Measurements from ENCODE around the gene CTSE.
"Not testable (repeated sequence)": the region's sequence is repeated elsewhere in the genome, so short reads cannot be mapped to it uniquely, and the experiment has no call there.

CTSE gene

GRCh38 chr1:206013026-206013795, 10.5 kb downstream of the CTSE start:
- DNase-seq = no peak

GRCh38 chr1:206012086-206012859, 11.4 kb downstream of the CTSE start:
- DNase-seq = no peak

GRCh38 chr1:206011057-206011456, 12.6 kb downstream of the CTSE start:
- no peak for DNase-seq

- no peak for DNase-seq
Measured at GRCh38 chr1:206010060-206010459, 13.6 kb downstream of the CTSE start.

- no peak for DNase-seq
Measured at GRCh38 chr1:206006946-206007345, 16.7 kb downstream of the CTSE start.

GRCh38 chr1:206005778-206006180, 17.9 kb downstream of the CTSE start:
- DNase-seq = no peak

GRCh38 chr1:206005234-206005633, 18.5 kb downstream of the CTSE start:
- DNase-seq = no peak

GRCh38 chr1:206004826-206005225, 18.9 kb downstream of the CTSE start:
- no peak for DNase-seq

- DNase-seq = no peak
Measured at GRCh38 chr1:206003854-206004800, 19.6 kb downstream of the CTSE start.

- DNase-seq = no peak
Measured at GRCh38 chr1:206002871-206003801, 20.6 kb downstream of the CTSE start, which contains the start of gene RAB7B. TSS of gene RAB7B (minus strand) at chr1:206003395. CDS start at chr1:205994135, 9,260 bp downstream.

GRCh38 chr1:206002160-206002559, 21.5 kb downstream of the CTSE start:
- DNase-seq = no peak

GRCh38 chr1:206001476-206001888, 22.2 kb downstream of the CTSE start:
- no peak for DNase-seq

GRCh38 chr1:206000641-206001339, 22.9 kb downstream of the CTSE start:
- DNase-seq = no peak

- DNase-seq = no peak
Measured at GRCh38 chr1:205998457-205999241, 25.0 kb downstream of the CTSE start.

GRCh38 chr1:205996641-205997040, 27.1 kb downstream of the CTSE start:
- DNase-seq = not testable (repeated sequence)

GRCh38 chr1:205994346-205994745, 29.3 kb downstream of the CTSE start:
- no peak for DNase-seq

- DNase-seq = no peak
Measured at GRCh38 chr1:205993068-205993467, 30.6 kb downstream of the CTSE start.

GRCh38 chr1:205992218-205992882, 31.3 kb downstream of the CTSE start:
- DNase-seq = no peak

GRCh38 chr1:205991237-205991636, 32.5 kb downstream of the CTSE start:
- no peak for DNase-seq

- DNase-seq = no peak
Measured at GRCh38 chr1:205990226-205990625, 33.5 kb downstream of the CTSE start.

All from effector CD4-positive, alpha-beta T cell (primary cell).